ENCODE results near the gene RFX2. TPM values are rescaled to one million over a fixed set of nuclear protein-coding genes. Genes with fewer than 3 reads are reported as not detected.

RFX2 gene
- total RNA-seq, 1 experiment from 2014 or later, result 4.6 TPM

GRCh38 chr19:5972355-5972731 is 138.0 kb downstream of the RFX2 start:
- ChIA-PET POLR2A (no interaction called here), CTCF (interaction anchor here (1.2 to 2.3 kb wide), 2 partner anchors 15 to 168 kb away, joined by 3 to 5 read pairs; no protein-coding TSS in a partner anchor)
- DNase-seq (ENCODE audit: low spot score), result no peak
- TF ChIP-seq ZNF416 (CRISPR knock-in tag; IDR thresholded peaks at IDR 0.05) (no peak), NFYB (CRISPR knock-in tag; conservative IDR thresholded peaks at IDR 0.05; ENCODE audit: low read depth) (no peak), ZNF671 (CRISPR knock-in tag; IDR thresholded peaks at IDR 0.05) (no peak), RORB (CRISPR knock-in tag; IDR thresholded peaks at IDR 0.05) (no peak), CBFB (CRISPR knock-in tag; IDR thresholded peaks at IDR 0.05; ENCODE audit: low read depth) (no peak), AR (CRISPR knock-in tag; IDR thresholded peaks at IDR 0.05) (no peak), MAX (CRISPR knock-in tag; IDR thresholded peaks at IDR 0.05) (no peak), ERG (CRISPR knock-in tag; IDR thresholded peaks at IDR 0.05) (no peak), FOXK1 (CRISPR knock-in tag; IDR thresholded peaks at IDR 0.05) (no peak), FOXP4 (CRISPR knock-in tag; IDR thresholded peaks at IDR 0.05) (no peak), ZBTB21 (CRISPR knock-in tag; IDR thresholded peaks at IDR 0.05; ENCODE audit: borderline replicate concordance) (no peak), E2F5 (CRISPR knock-in tag; IDR thresholded peaks at IDR 0.05) (no peak), USF1 (CRISPR knock-in tag; IDR thresholded peaks at IDR 0.05) (no peak), NR2C2 (CRISPR knock-in tag; IDR thresholded peaks at IDR 0.05) (no peak), RELA (CRISPR knock-in tag; IDR thresholded peaks at IDR 0.05; ENCODE audit: borderline replicate concordance) (no peak), ATF3 (CRISPR knock-in tag; conservative IDR thresholded peaks at IDR 0.05) (no peak), TEAD1 (CRISPR knock-in tag; IDR thresholded peaks at IDR 0.05) (no peak), PRRX2 (CRISPR knock-in tag; IDR thresholded peaks at IDR 0.05) (no peak), ZNF425 (CRISPR knock-in tag; conservative IDR thresholded peaks at IDR 0.05) (no peak)
- Mint-ChIP-seq H3K27ac (no peak overlapping the region; the same call in 1 of the 2 replicates), H3K4me1 (peaks cover 45% of the 10 kb centered on the region), H3K4me3 (no peak overlapping the region), H3K27me3 (ENCODE audit: low read depth) (no peaks in the 10 kb centered on the region), H3K9me3 (no peaks in the 10 kb centered on the region), H3K36me3 (peaks cover 18% of the 10 kb centered on the region; the same call in 1 of the 2 replicates)
- no peak for ATAC-seq

All from WTC11 (cell line).